ENCODE measurements around the gene RPLP2.

Gene RPLP2

GRCh38 chr11:792535-792821 lies 17.3 kb upstream of the RPLP2 start:
- DNase-seq: no peak

- DNase-seq: no peak
These were observed 16.9 kb upstream of the RPLP2 start for GRCh38 chr11:792873-793272.

GRCh38 chr11:793556-793955 lies 16.2 kb upstream of the RPLP2 start:
- DNase-seq: no peak

- DNase-seq: no peak
These were observed 15.6 kb upstream of the RPLP2 start for GRCh38 chr11:794013-794765.

GRCh38 chr11:794766-795633 lies 14.8 kb upstream of the RPLP2 start:
- DNase-seq: no peak

GRCh38 chr11:795634-796564 lies 13.9 kb upstream of the RPLP2 start:
- peak; percentile 72 for DNase-seq

GRCh38 chr11:796565-797295 lies 13.0 kb upstream of the RPLP2 start:
- no peak for DNase-seq

GRCh38 chr11:797296-798092 lies 12.3 kb upstream of the RPLP2 start:
- DNase-seq: peak; percentile 66

GRCh38 chr11:798093-798713 lies 11.6 kb upstream of the RPLP2 start, which contains the start of gene SLC25A22:
Gene SLC25A22 (minus strand): TSS chr11:798281. CDS start chr11:795006, 3,275 bp downstream.
- DNase-seq: peak; percentile 81

- DNase-seq: no peak
These were observed 10.0 kb upstream of the RPLP2 start for GRCh38 chr11:799641-800316.

GRCh38 chr11:800473-800872 lies 9.3 kb upstream of the RPLP2 start:
- DNase-seq: no peak

GRCh38 chr11:801097-801780 lies 8.5 kb upstream of the RPLP2 start:
- DNase-seq: no peak

GRCh38 chr11:802018-802617 lies 7.6 kb upstream of the RPLP2 start:
- no peak for DNase-seq

- DNase-seq: no peak
These were observed 6.9 kb upstream of the RPLP2 start for GRCh38 chr11:802693-803466.

GRCh38 chr11:803467-803742 lies 6.4 kb upstream of the RPLP2 start:
- no peak for DNase-seq

- no peak for DNase-seq
These were observed 5.8 kb upstream of the RPLP2 start for GRCh38 chr11:803770-804598.

GRCh38 chr11:804599-804964 lies 5.2 kb upstream of the RPLP2 start:
- DNase-seq: no peak
